Sigmoid colon (tissue), 4 donors: ENCODE measurements around the gene SPATA17.

Source experiments
- EP300 ChIP-seq, 4 donors: sonication (generic); formaldehyde crosslinking; IDR thresholded peaks; one replicate each; pipeline ENCODE4 v1.6.1; 2017; ENCODE audit warnings: antibody characterized with exemption in 4 of 4
- POLR2A ChIP-seq, 2 donors: fragments of 450-650 bp; IDR thresholded peaks; one replicate each; pipeline ENCODE4 v1.6.1; 2016; ENCODE audit warnings: antibody characterized with exemption in 2 of 2, mild to moderate bottlenecking in 2 of 2, moderate library complexity in 2 of 2
- TF ChIP-seq, protein P1 (sequence below), 4 experiments: fragments of 450-650 bp in 3 of 4; fragments of 200-600 bp in 1 of 4; IDR thresholded peaks; one replicate each; pipeline ENCODE4 v1.5.1; 2016 to 2019; ENCODE audit warnings: antibody characterized with exemption in 4 of 4, mild to moderate bottlenecking in 3 of 4, moderate library complexity in 2 of 4

DNA sequence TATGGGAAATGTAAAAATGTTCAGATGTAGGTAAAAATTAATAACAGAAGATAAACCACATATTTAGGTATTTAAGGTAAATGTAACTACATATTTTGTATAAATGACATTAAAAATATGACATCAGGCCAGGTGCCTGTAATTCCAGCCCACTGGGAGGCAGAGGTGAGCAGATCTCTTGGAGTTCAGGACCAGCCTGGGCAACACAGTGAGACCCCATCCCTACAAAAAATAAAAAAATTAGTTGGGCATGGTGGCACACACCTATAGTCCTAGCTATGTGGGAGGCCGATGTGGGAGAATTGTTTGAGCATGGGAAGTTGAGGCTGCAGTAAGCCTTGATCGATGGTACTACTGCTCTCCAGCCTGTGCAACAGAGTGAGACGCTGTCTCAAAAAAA, 216.5 kb downstream of the SPATA17 start:
- TF ChIP-seq, protein P1, sequence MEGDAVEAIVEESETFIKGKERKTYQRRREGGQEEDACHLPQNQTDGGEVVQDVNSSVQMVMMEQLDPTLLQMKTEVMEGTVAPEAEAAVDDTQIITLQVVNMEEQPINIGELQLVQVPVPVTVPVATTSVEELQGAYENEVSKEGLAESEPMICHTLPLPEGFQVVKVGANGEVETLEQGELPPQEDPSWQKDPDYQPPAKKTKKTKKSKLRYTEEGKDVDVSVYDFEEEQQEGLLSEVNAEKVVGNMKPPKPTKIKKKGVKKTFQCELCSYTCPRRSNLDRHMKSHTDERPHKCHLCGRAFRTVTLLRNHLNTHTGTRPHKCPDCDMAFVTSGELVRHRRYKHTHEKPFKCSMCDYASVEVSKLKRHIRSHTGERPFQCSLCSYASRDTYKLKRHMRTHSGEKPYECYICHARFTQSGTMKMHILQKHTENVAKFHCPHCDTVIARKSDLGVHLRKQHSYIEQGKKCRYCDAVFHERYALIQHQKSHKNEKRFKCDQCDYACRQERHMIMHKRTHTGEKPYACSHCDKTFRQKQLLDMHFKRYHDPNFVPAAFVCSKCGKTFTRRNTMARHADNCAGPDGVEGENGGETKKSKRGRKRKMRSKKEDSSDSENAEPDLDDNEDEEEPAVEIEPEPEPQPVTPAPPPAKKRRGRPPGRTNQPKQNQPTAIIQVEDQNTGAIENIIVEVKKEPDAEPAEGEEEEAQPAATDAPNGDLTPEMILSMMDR (IDR thresholded peaks at IDR 0.05) = no peak
- TF ChIP-seq EP300 (IDR thresholded peaks at IDR 0.05) (no peak), POLR2A (IDR thresholded peaks at IDR 0.05) (no peak)
